Heart right ventricle (tissue), 16 donors: ENCODE measurements around the gene FZD2. TPM values are rescaled to one million over a fixed set of nuclear protein-coding genes. Genes with fewer than 3 reads are reported as not detected.

Experiments
- ATAC-seq, 8 donors: fragments of 200-7000 bp; cut with Tn5 transposase; one replicate each; pipeline ENCODE4 v1.9.1; 2020; ENCODE audit warnings: mild to moderate bottlenecking in 8 of 8, moderate library complexity in 8 of 8, moderate number of reproducible peaks in 1 of 8
- DNase-seq, 2 donors: peaks; one replicate each; pipeline ENCODE4 v3.0.0-alpha.2; 2020
- H3K27ac ChIP-seq, 10 donors: fragments of 200-600 bp; sonication (generic) in 2 of 10; one replicate each; pipeline versions ENCODE4 v1.5.0 to v1.8.0; 2020 to 2022; ENCODE audit warnings: mild to moderate bottlenecking in 3 of 10
- H3K27me3 ChIP-seq, 7 donors: fragments of 200-600 bp; one replicate each; pipeline ENCODE4 v1.8.0; 2021 to 2022; ENCODE audit warnings: mild to moderate bottlenecking in 2 of 7
- H3K36me3 ChIP-seq, 9 donors: fragments of 200-600 bp; sonication (generic) in 1 of 9; one replicate each; pipeline versions ENCODE4 v1.5.0 to v1.8.0; 2020 to 2022; ENCODE audit warnings: mild to moderate bottlenecking in 2 of 9
- H3K4me1 ChIP-seq, 9 donors: fragments of 200-600 bp; sonication (generic) in 1 of 9; one replicate each; pipeline versions ENCODE4 v1.5.0 to v1.8.0; 2020 to 2022; ENCODE audit warnings: mild to moderate bottlenecking in 4 of 9
- H3K4me3 ChIP-seq, 10 donors: fragments of 200-600 bp; sonication (generic) in 2 of 10; one replicate each; pipeline versions ENCODE4 v1.5.0 to v1.8.0; 2020 to 2022; ENCODE audit warnings: mild to moderate bottlenecking in 7 of 10, moderate library complexity in 2 of 10
- H3K9me3 ChIP-seq, 11 donors: fragments of 200-600 bp in 10 of 11; sonication (generic) in 2 of 11; one replicate each; pipeline versions ENCODE4 v1.5.0 to v1.8.0; 2013 to 2022; ENCODE audit warnings: mild to moderate bottlenecking in 2 of 11, control low read depth in 1 of 11, moderate library complexity in 1 of 11
- CTCF ChIP-seq, 9 donors: fragments of 200-600 bp; sonication (generic) in 2 of 9; IDR thresholded peaks; one replicate each; pipeline versions ENCODE4 v1.5.0 to v1.8.0; 2021 to 2022; ENCODE audit warnings: antibody characterized with exemption in 9 of 9, mild to moderate bottlenecking in 5 of 9, moderate library complexity in 1 of 9
- WGBS, 2 donors: extraction: QIAGEN DNeasy Blood & Tissue Kit; methylation state at CpG; one replicate each; pipeline ENCODE4 v1.1.7; 2013; ENCODE audit warnings: inconsistent platforms in 1 of 2; 5-methylcytosine and 5-hydroxymethylcytosine counted together
- intact Hi-C, 10 donors: fragments of 100-400 bp; cut with DNase I; formaldehyde crosslinking; loops; one replicate each; pipeline versions ENCODE4 v1.11.1 to v1.14.2; 2022
- polyA plus RNA-seq, 2 donors: library from polyadenylated mRNA; stranded (reverse); fragments of 200-250 nt; gene quantifications; one replicate each; pipeline ENCODE4 v1.2.3, GENCODE V29; 2013
- total RNA-seq, 10 donors: library from RNA; stranded (reverse); fragmentation: NEBNext Ultra II Directional in 3 of 10; extraction: Animal tissue kit (Norgen Biotek cat#: 25700) in 3 of 10; gene quantifications; one replicate each; pipeline versions ENCODE4 v1.2.1 to v1.2.4, GENCODE V29; 2021 to 2023
- donor health status: Arrhythmogenic right ventricular cardiomyopathy.
- donor health status: ischemic (EF 13 %, LVEDD 7.1; RV severe dilation, severe dysfunction).
- donor health status: healthy with polysubstance abuse.
- donor health status: DM: no; HTN: yes; CAD: no.
- donor health status: DM: no; HTN: no; CAD: no.
- donor health status: ischemic (EF 25% LVEDD 6.9; RV normal size, moderate dysfunction).
- donor health status: ischemic (EF 25% LVEDD 5.7; RV mildly dilated, moderate dysfunction).
- donor health status: healthy.
- donor health status: DM: yes; HTN: yes; CAD: no.
- donor health status: Ischemic cardiomyopathy.
- donor health status: ischemic (EF 35%, LVEDD 5.7; RV mildly dilated, moderate dysfunction).
- donor health status: nonischemic (EF 11% LVEDD 7.7; RV severe dilation, severe dysfunction).
- donor health status: DM: yes; HTN: yes; CAD: no.
- donor health status: PGD.
- donor health status: ischemic (EF 29% LVEDD 5.4; RV normal size, mild dysfunction).
- donor health status: nonischemic (EF 23%, LVEDD 6.1; RV moderate dilation, normal function).

FZD2 gene
- total and polyA plus RNA-seq, 12 donors, result 0.92 to 6.9 (median 3.2) TPM

GRCh38 chr17:44604768-44605485, 47.6 kb downstream of the FZD2 start:
- 67 to 68% methylated on average over 10 of the region's 10 CpGs for WGBS, 2 donors
- H3K27ac ChIP-seq, result no peak overlapping the region
- no peaks in the 10 kb centered on the region for H3K36me3 ChIP-seq
- no peak for TF ChIP-seq CTCF (IDR thresholded peaks at IDR 0.05)
- no peak overlapping the region for H3K4me3 ChIP-seq
- H3K4me1 ChIP-seq, result peaks cover 0 to 11% (median 0%) of the 10 kb centered on the region in 9 donors
- peak in 3 of 8 donors; percentile 23 to 31 (median 27) for ATAC-seq
- no peaks in the 10 kb centered on the region for H3K27me3 ChIP-seq
- H3K9me3 ChIP-seq, result no peaks in the 10 kb centered on the region
- intact Hi-C loops, result loop anchor here in 1 of 10 donors (10.0 kb wide), 1 partner anchor 60 kb away; no protein-coding TSS in a partner anchor
- no peak for DNase-seq

- Histone ChIP-seq H3K36me3 (no peaks in the 10 kb centered on the region), H3K4me1 (peaks cover 0 to 11% (median 0%) of the 10 kb centered on the region in 9 donors), H3K9me3 (no peaks in the 10 kb centered on the region), H3K27me3 (no peaks in the 10 kb centered on the region), H3K27ac (no peak overlapping the region), H3K4me3 (no peak overlapping the region)
- DNase-seq (no peak), ATAC-seq (no peak)
- WGBS, 2 donors, result 97 to 98% methylated on average over 11 of the region's 11 CpGs
- no peak for TF ChIP-seq CTCF (IDR thresholded peaks at IDR 0.05)
- intact Hi-C loops, result loop anchor here in 1 of 10 donors (10.0 kb wide), 1 partner anchor 58 kb away; no protein-coding TSS in a partner anchor
Observed at GRCh38 chr17:44606658-44607057, 49.4 kb downstream of the FZD2 start.

GRCh38 chr17:44607836-44608690, 50.8 kb downstream of the FZD2 start:
- Histone ChIP-seq H3K27ac (peak overlapping the region in 1 of 10 donors; percentile 9), H3K27me3 (peaks cover 0 to 7% (median 0%) of the 10 kb centered on the region in 7 donors), H3K36me3 (no peaks in the 10 kb centered on the region), H3K9me3 (no peaks in the 10 kb centered on the region), H3K4me1 (peaks cover 0 to 11% (median 0%) of the 10 kb centered on the region in 9 donors), H3K4me3 (no peak overlapping the region)
- peak in 1 of 2 donors; percentile 42 for DNase-seq
- 58 to 64% methylated on average over 10 of the region's 10 CpGs for WGBS, 2 donors
- ATAC-seq, result peak in 7 of 8 donors; percentile 44 to 80 (median 61)
- intact Hi-C loops, result loop anchor here in 1 of 10 donors (10.0 kb wide), 1 partner anchor 57 kb away; no protein-coding TSS in a partner anchor
- TF ChIP-seq CTCF (IDR thresholded peaks at IDR 0.05), result no peak
